ENCODE data around the gene CALD1. TPM values are rescaled to one million over a fixed set of nuclear protein-coding genes. Genes with fewer than 3 reads are reported as not detected.

CALD1 gene
- total and polyA plus RNA-seq, 7 donors, result 16.8 to 59.5 (median 25.0) TPM

GRCh38 chr7:134901389-134902020 lies 122.1 kb downstream of the CALD1 start:
- H3K27ac ChIP-seq, result no peak overlapping the region
- DNase-seq, result no peak
- H3K9me3 ChIP-seq, result no peaks in the 10 kb centered on the region
- H3K36me3 ChIP-seq (ENCODE audit: insufficient read depth in 1 of 2, low read depth in 1 of 2), result peaks cover 0 to 3% of the 10 kb centered on the region in 2 donors
- WGBS, 3 donors, result 74 to 85% (median 79%) methylated on average over 4 of the region's 4 CpGs
- TF ChIP-seq, protein P1, sequence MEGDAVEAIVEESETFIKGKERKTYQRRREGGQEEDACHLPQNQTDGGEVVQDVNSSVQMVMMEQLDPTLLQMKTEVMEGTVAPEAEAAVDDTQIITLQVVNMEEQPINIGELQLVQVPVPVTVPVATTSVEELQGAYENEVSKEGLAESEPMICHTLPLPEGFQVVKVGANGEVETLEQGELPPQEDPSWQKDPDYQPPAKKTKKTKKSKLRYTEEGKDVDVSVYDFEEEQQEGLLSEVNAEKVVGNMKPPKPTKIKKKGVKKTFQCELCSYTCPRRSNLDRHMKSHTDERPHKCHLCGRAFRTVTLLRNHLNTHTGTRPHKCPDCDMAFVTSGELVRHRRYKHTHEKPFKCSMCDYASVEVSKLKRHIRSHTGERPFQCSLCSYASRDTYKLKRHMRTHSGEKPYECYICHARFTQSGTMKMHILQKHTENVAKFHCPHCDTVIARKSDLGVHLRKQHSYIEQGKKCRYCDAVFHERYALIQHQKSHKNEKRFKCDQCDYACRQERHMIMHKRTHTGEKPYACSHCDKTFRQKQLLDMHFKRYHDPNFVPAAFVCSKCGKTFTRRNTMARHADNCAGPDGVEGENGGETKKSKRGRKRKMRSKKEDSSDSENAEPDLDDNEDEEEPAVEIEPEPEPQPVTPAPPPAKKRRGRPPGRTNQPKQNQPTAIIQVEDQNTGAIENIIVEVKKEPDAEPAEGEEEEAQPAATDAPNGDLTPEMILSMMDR (IDR thresholded peaks at IDR 0.05), result no peak
- H3K4me3 ChIP-seq, result no peak overlapping the region
- no peaks in the 10 kb centered on the region for H3K27me3 ChIP-seq (ENCODE audit: insufficient read depth in 3 of 3, low read length in 2 of 3)
- ATAC-seq, result no peak
- intact Hi-C loops (cut with DNase I), result no loop called here
- H3K4me1 ChIP-seq, result no peaks in the 10 kb centered on the region

DNA sequence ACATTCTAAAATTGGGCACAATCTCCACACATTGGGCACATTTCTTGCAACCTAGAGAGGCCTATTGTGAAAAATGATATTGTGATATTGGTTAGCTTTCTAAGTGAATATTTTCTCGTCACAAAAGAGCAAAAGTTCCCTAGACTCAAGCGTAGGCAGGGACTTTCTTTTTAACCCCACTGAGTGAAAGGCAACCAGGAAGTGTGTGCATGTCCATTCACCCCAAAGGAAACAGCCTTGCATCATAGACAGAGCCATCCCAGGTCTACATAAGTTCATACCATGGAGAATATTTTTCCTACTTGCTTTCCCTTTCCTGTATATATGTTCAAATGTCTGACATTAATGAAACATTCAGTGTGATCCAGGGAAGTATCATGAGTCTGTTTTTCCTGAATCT lies 122.6 kb downstream of the CALD1 start:
- TF ChIP-seq, protein P1 (IDR thresholded peaks at IDR 0.05), result no peak
- WGBS, 3 donors, result 84 to 88% (median 84%) methylated on average over 2 of the region's 2 CpGs

DNA sequence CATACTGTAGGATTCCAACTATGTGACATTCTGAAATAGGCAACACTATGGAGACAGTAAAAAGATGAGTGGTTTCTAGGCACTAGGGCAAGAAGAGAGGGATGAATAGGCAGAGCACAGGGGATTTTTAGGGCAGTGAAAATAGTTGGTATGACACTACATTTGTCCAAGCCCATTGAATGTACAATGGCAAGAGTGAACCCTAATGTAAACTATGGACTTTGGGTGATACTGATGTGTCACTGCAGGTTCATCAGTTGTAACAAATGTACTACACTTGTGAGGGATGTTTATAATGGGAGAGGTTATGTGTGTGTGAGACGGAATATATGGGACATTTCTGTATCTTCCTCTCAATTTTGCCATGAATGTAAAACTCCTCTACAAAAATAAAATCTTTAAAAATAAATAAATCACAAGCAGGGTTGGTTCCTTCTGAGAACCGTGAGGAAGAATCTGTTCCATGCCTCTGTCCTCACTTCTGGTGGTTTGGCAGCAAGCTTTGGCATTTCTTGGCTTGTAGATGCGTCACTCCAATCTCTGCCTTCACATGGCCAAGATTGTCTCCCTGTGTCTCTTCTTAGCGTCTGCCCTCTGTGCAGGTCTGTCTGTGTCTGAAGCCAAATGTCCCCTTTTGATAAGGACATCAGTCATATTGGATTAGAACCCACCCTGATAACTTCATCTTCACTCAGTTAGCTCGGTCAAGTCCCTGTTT lies 123.8 kb downstream of the CALD1 start:
- H3K4me3 ChIP-seq, result no peak overlapping the region
- intact Hi-C loops (cut with DNase I), result no loop called here
- H3K4me1 ChIP-seq, result no peaks in the 10 kb centered on the region
- no peak for ATAC-seq
- peaks cover 0 to 3% of the 10 kb centered on the region in 2 donors for H3K36me3 ChIP-seq (ENCODE audit: insufficient read depth in 1 of 2, low read depth in 1 of 2)
- H3K9me3 ChIP-seq, result no peaks in the 10 kb centered on the region
- no peak overlapping the region for H3K27ac ChIP-seq
- no peaks in the 10 kb centered on the region for H3K27me3 ChIP-seq (ENCODE audit: insufficient read depth in 3 of 3, low read length in 2 of 3)
- DNase-seq, result no peak
- TF ChIP-seq, protein P1 (IDR thresholded peaks at IDR 0.05), result no peak
- WGBS, 3 donors, result 60 to 77% (median 61%) methylated on average over 5 of the region's 5 CpGs

More for the DNA sequence above, 122.6 kb downstream of the CALD1 start:
- peaks cover 0 to 3% of the 10 kb centered on the region in 2 donors for H3K36me3 ChIP-seq (ENCODE audit: insufficient read depth in 1 of 2, low read depth in 1 of 2)
- H3K4me1 ChIP-seq, result no peaks in the 10 kb centered on the region
- DNase-seq (no peak), ATAC-seq (no peak)
- no peaks in the 10 kb centered on the region for H3K9me3 ChIP-seq
- no peaks in the 10 kb centered on the region for H3K27me3 ChIP-seq (ENCODE audit: insufficient read depth in 3 of 3, low read length in 2 of 3)
- H3K4me3 ChIP-seq, result no peak overlapping the region
- no peak overlapping the region for H3K27ac ChIP-seq
- intact Hi-C loops (cut with DNase I), result no loop called here

DNA sequence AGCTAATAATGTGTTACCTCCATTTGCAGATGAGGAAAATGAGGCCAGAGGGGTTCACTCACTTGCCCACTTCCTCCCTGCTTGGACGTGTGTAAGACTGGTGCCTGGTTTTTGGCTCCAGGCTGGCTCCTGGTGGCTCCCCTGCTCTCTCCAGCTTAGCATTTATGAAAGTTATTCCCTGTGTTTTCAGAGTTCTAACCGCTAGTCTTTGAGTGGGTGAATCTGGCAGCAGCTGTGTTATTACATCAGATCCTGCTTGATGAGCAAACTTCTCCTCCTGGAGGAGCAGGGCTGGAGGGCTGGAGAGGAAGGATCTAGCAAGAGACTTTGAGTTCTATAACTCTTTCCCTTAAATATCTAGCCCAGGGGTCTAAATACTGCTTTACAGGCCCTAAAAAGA lies 125.9 kb downstream of the CALD1 start:
- intact Hi-C loops (cut with DNase I), result no loop called here

More for the DNA sequence above, 125.9 kb downstream of the CALD1 start:
- ATAC-seq (peak; percentile 27 to 71 (median 64)), DNase-seq (peak; percentile 46 to 54)
- Histone ChIP-seq H3K27ac (no peak overlapping the region), H3K36me3 (ENCODE audit: insufficient read depth in 1 of 2, low read depth in 1 of 2) (peaks cover 0 to 3% of the 10 kb centered on the region in 2 donors), H3K27me3 (ENCODE audit: insufficient read depth in 3 of 3, low read length in 2 of 3) (no peaks in the 10 kb centered on the region), H3K4me3 (no peak overlapping the region), H3K9me3 (no peaks in the 10 kb centered on the region), H3K4me1 (no peaks in the 10 kb centered on the region)
- 9 to 29% (median 10%) methylated on average over 2 of the region's 2 CpGs for WGBS, 3 donors
- TF ChIP-seq, protein P1 (IDR thresholded peaks at IDR 0.05), result peak; percentile 12

Measured in psoas muscle (tissue), 8 donors.